HG03060 (cell line): ENCODE measurements around the gene EEF1B2.
"Not testable (repeated sequence)": the region's sequence is repeated elsewhere in the genome, so short reads cannot be mapped to it uniquely, and the experiment has no call there.

Source experiments
- ATAC-seq: cut with Tn5 transposase; IDR thresholded peaks from one replicate; pipeline ENCODE4 v1.9.1; 2021; ENCODE audit warnings: low read depth, moderate number of reproducible peaks; ENCODE audit not compliant: unreplicated experiment

EEF1B2 gene

DNA sequence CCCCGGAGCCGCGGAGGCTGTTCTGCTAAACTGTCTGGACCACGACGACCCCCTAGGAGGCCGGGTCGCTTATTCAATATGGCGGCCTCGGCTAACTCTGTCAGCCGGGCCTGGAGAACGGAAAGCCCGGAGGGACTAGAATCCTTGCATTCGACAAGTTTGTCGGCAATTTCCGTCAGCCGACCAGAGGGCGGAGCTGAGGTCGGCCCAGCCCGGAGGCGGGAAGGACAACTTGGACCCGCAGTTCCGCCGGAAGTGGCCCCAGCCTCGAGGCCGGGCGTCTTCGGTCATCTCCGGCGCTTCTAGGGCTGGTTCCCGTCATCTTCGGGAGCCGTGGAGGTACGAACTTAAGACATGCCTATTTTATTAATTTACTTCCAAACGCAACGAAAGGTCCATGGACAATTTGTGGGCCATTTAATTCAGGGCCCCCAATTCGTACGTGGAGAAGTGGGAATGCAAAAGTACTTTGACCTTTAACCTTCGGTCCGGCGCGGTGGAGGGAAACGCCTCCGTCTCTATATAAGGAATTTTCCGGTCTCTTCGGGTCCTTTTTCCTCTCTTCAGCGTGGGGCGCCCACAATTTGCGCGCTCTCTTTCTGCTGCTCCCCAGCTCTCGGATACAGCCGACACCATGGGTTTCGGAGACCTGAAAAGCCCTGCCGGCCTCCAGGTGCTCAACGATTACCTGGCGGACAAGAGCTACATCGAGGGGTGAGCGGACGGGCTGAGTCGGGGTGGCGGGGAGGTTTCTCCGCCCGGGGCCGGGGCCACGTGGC lies at the start of gene EEF1B2, which contains the start of gene NDUFS1:
Gene EEF1B2 (plus strand): TSS at position 550 of the 779 bp plus-strand sequence. CDS start 85 bp downstream, at position 635.
Gene NDUFS1 (minus strand): TSS at position 99 of the 779 bp plus-strand sequence. CDS start 5,766 bp downstream, outside the sequence.
- peak; percentile 91 for ATAC-seq

DNA sequence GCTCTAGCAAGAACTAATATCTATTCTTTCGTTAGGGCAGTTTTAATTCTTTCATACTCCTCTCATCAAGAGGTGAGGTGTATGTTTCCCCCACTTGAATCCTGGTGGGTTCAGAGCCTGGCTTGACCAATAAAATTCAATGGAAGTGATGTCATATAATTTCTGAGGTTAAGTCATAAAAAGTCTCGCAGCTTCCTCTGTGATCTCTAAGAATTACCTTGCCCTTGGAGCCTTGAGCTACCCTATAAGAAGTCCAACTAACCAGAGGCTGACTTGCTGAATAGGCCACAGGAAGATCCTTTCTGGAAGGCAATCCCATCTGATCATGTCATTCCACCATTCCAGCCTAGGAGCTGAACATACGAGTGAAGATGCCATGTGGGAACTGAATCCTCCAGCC lies 47.6 kb upstream of the EEF1B2 start:
- ATAC-seq: no peak

DNA sequence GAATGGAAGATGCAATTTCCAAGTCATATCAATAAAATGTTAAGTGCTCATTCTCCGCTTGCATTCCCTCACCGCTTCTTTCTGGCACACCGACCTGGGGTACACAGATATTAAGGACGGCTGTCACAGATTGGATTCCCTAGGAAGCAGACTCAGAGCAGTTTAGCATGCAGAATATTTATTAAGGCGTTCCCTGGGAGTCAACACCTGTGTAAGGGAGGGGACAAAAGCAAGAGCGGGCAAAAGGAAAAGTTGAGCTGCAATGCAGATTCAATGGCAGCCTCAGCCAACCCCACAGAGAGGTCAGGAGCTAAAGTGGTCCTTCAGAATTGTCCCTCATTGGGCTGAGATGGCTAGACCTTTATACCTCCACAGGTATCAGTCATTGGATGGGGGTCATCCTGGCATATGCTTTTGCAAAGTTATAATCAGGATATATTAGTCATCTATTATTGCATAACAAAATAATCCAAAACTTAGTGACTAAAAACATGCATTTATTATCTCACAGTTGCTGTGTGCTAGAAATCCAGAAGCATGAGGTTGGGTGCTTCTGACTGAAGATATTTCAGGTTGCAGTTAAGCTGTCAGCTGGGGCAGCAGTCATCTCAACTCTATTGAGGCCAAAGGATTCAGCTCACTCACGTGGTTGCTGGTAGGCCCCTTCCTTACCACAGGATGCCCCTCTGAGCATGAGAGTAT lies 46.7 kb upstream of the EEF1B2 start:
- ATAC-seq: no peak

DNA sequence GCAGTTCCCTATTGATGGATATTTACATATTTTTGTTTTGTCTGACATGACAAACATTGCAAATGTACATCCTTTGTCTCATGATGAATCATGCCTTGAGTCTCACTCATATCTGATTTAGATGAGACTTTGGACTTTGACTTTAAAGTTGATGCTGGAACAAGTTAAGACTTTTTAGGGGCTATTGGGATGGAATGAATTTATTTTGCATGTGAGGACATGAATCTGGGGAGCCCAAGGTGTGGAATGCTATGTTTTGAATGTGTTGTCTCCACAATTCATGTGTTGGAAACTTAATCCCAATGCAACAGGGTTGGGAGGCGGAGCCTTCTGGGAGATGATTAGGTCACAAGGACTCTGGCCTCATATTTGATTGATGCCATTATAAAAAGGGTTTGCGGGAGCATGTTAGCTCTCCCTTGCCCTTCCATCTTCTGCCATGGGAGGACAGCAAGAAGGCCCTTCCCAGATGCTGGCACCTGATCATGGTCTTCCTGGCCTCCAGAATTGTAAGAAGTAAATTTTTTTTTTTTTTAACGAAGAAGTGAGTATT lies 44.6 kb upstream of the EEF1B2 start:
- no peak for ATAC-seq

DNA sequence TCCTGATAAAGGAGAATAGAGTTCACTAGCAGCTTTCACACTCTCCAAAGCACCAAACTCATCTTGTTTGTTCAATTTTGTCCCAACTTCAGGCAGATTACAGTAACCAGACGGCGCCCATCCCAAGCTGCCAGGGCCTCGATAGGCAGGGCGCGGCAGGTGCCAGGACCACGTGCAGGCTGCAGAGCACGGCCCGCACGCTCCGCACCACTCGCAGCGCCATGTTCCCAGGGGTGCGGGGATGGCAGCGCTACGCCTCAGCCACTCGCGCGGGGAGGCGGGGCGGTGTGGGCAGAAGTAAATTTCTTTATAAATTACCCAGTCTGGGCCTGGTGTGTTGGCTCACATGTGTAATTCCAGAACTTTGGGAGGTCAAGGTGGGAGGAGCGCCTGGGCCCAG lies 43.4 kb upstream of the EEF1B2 start:
- no peak for ATAC-seq

DNA sequence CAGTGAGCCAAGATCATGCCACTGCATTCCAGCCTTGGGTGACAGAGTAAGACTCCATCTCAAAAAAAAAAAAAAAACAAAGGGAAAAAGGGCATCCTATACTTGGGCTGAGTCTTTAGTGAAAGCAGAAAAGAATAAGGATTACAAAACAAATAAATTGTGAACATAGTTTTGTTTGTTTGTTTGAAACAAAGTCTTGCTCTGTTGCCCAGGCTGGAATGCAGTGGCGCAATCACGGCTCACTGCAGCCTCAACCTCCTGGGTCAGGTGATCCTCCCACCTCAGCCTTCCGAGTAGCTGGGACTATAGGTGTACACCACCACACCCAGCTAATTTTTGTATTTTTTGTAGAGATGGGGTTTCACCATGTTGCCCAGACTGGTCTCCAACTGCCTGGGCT lies 37.1 kb upstream of the EEF1B2 start:
- not testable (repeated sequence) for ATAC-seq

DNA sequence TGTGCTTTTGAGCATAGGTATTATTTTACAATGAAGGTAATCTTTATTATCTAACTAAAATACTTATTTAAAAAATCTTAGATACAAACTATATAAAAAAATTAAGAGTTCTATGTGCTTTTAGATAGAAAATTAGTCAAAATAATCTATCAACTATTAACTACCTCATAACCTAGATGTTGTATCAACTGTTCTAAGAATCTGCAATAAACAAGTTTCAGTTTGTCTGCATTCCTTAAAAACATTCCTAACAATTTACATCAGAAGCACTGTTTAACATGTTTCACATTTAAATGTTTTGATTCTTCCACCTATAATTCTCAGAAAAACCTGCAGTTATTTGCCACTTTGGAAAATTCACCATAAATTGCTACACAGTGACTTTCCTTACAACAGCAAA lies 33.8 kb upstream of the EEF1B2 start:
- no peak for ATAC-seq

DNA sequence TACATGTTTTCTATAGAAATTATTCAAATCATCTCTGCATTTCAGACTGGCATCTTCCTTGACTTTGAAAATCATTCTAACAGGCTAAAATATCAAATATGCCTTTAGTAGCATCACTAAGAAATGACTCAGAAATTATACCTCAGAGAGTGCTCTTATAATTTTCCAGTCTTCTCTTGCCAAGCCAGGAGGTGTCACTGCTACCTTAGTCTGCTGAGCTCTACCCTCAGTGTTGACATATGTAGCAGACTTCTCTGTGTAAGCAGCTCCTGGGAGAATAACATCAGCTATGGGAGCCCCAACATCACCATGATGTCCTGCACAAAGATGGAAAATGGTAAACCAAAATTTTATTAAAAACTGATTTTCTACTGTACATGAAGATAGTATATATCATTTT lies 32.0 kb upstream of the EEF1B2 start:
- ATAC-seq: no peak

DNA sequence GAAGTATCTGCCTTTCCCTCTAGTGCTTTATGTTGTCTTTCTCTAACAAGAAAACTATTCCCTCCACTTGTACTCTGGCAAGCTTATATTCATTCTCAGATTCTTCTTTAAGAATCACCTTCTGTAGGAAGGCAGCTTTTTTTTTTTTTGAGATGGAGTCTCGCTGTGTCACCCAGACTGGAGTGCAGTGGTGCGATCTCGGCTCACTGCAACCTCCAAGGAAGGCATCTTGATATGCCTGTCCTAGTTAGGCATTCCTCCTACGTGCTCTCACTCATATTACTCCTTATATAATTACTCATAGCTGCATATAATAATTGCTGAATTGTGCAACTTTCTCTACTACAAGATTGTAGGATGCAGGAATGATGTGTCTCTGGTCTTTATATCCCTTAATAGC lies 16.2 kb upstream of the EEF1B2 start:
- ATAC-seq: no peak

DNA sequence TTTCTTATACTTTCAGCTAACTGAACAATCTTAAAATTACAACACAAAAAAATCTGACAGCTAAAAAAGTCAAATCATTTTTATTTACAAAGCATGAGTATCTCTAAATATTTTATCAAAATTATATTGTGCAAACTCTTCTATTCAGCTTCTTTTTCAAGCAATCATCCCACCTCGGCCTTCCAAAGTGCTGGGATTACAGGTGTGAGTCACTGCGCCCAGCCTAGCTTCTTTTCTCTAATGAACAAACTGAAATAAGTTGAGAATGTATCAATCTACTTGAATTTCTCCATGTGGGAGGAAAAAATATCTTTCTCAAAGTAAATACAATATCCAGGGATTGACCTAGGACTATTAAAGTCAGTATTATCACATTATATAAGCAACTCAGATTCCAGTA lies 15.3 kb upstream of the EEF1B2 start:
- no peak for ATAC-seq

DNA sequence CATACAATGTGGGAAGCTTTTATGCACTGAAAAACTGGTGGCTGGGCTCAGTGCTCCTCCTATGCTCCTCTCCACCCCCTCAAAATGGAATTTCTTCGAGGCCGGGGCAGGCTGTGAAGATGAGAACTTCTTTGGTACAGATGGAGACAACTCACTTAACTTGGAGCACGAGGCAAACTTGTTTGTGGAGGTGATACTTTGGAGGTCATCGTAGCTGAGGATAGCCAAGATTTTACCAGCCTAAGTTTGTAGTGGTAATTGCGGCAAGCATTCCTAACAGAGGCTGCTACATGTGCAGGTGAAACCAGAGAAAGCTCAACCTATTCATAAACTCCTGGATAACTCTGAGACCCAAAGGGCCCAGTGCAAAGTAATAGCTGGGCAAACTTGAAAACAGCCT lies 14.0 kb upstream of the EEF1B2 start:
- no peak for ATAC-seq

DNA sequence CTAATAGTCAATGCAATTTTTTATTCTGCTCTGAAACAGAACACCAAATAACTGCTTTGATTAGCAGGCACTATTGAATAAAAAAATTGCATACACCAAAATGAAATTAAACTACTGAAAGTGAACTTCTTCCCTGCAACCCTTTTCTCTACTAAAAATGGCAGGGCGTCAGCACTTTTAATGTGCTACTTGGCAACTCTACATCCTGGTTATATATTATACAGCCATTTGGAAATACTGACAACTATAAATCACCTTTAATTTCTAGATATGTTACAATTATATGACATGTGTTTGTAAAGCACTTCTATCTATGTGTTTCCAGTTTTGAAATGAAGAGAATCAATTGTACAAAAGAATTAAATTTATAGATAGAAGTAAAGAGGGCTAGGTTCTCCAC lies 10.4 kb upstream of the EEF1B2 start:
- no peak for ATAC-seq

DNA sequence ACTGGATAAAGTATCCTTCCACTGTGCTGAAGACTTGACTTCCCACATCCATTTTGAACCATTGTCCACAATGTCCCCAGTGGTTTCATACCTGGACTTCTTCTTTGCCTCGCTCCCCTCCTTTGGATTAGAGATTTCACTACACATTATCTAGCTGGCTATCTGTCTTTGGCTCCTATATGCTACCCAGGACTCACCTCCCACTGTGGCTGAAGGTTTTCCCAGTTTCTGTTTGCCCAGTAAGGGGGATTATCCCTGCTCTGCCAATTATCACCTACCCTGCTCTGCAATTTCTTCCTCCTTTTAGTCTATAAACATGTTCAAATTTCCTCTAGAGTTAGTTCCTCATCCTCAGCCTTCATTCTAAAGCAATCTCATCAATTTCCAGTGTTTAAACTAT lies 9.5 kb upstream of the EEF1B2 start:
- ATAC-seq: no peak

DNA sequence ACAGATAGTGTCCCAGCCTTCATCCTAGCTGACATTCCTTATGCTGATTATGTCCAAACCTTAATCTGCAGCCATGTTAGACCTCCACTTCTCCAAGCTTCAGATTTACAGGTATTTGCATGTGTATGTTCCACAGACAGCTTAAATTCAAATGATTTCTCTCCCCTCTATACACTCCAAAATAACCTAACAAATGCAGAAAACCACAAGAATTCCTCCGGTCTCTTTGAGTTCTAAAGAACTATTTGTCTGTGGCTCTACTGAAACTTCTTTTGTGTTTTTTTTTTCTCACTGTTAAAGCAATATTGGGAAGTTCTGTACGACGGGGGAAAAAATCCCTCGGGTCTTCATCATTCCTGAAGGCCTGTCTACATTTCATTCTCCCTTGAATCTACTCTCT lies 9.1 kb upstream of the EEF1B2 start:
- no peak for ATAC-seq

DNA sequence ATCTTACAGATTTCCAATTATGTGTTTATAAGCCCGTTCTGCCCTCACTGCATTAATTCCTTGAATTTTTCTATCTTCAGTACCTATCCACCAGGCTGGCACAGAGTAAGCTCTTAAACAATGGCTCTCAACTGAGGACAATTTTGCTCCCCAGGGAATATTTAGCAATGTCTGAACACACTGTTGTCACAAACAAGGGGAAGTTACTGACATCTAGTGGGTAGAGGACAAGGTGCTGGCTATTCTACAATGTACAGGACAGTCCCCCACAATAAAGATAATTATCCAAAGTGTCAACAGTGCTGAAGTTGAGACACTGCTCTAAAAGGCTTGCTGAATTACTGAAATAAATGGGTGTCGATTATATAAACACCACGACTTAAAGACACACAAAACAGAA lies 5.5 kb upstream of the EEF1B2 start:
- ATAC-seq: peak; percentile 70

DNA sequence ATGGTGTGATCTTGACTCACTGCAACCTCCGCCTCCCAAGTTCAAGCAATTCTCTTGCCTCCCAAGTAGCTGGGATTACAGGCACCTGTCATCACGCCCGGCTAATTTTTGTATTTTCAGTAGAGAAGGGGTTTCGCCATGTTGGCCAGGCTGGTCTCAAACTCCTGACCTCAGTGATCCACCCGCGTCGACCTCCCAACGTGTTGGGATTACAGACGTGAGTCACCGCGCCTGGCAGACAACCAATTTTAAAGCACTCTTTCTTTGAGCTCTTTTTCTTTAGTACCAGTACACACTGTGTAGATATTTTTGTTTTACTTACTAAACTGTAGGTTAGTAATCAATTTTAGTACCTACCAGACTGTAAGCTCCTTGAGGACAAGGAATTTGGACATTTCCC lies 2.7 kb upstream of the EEF1B2 start:
- ATAC-seq: not testable (repeated sequence)

DNA sequence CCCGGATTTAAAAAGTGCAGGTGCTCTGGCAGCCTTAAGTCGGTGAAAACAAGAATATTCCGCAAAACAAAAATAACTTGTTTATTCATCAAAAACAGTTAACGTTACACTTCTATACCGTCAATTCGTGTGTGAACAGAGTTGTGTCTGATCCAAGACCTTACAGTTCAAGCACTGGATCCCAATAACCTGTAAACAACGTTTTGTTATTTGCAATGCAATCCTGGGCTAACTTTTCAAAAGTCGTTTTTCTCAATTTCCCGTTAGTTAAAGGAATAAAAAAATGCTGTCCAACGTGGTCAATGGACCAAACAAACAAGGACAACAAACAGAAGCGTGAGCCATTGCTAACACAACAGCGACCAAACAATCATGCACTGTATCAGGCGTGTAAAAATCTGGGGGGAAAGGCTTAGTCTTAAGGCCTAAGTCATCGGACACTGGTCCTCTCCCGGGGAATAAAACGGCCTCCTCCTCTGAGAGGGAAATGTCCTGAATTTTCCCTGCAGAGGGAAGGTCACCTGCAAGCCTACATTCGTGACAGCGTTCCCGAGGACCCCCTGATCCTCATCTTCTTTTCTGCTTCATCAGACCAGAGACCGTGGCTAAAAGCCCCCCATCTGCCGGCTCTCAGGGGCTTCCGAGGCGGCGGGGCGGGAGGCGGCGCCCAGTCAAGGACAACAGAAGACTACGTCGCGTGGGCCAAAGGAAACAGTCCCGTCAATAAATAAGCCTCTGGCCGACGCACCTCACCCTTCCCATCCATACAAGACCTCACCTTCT lies 941 bp upstream of the EEF1B2 start:
- no peak for ATAC-seq

DNA sequence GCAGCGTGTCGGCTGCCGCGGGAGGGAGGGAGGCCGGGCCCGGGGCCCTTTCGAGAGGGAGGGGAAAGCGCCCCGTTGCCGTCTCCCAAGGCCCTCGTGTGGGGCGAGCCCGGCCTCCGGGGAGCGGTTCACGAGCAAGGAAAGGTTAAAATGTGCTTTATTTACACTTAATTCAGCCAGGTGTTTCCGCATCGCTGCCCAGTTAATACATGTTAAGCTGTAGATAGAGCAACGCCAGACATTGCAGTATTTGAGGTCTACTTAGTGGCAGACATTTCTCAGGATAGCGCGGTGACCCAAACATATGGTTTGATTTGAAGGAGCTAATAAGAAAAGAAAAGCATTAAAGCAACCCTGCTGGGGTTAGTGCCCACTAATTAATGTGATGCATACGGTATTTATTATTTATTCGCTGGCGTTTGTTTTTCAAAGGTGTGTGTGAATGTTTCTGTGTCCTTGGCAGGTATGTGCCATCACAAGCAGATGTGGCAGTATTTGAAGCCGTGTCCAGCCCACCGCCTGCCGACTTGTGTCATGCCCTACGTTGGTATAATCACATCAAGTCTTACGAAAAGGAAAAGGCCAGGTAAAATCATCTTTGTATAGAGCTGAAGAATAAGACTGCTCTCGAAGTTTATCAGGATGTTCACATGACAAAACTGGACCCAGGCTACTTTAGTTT lies 571 bp downstream of the EEF1B2 start:
- no peak for ATAC-seq

DNA sequence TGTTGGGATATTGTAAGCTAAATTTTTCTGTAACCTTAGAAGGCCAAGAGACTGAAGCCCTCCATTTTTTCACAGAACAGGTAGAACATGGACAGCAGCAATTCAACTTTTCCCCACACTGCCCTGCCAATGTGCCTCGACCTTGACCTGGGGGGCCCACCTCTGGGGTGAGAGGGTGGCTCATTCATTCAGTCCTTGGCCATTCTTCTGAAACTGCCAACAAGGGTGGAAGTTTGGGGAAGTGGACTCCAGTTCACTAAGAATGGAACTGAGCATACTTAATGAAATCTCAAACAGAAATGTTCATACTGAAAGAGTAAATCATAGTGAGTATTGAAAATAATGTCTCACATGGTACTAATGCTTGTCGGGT lies 1.1 kb downstream of the EEF1B2 start:
- ATAC-seq: no peak

DNA sequence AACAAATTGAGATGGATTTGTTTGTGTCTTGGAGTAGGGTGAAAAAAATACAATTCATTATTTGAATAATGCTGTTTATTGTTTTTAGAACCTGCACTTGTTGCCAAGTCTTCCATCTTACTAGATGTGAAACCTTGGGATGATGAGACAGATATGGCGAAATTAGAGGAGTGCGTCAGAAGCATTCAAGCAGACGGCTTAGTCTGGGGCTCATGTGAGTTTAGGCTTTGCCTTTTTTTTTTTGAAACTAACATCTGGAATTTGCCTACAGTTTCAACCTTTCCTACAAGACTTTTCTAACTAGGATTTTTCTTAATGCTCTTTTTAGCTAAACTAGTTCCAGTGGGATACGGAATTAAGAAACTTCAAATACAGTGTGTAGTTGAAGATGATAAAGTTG lies 2.7 kb downstream of the EEF1B2 start:
- not testable (repeated sequence) for ATAC-seq
